Lung (tissue), 12 donors: ENCODE measurements around the gene PLEKHG2. TPM values are rescaled to one million over a fixed set of nuclear protein-coding genes. Genes with fewer than 3 reads are reported as not detected.

Source experiments
- ATAC-seq: fragments of 200-7000 bp; cut with Tn5 transposase; one replicate; pipeline ENCODE4 v1.9.1; 2020; ENCODE audit warnings: moderate number of reproducible peaks; ENCODE audit not compliant: insufficient read depth, low FRiP score
- DNase-seq, 3 donors: peaks; one replicate each; pipeline ENCODE4 v3.0.0-alpha.2; 2013 to 2017
- H3K27ac ChIP-seq, 2 donors: one replicate each; pipeline ENCODE4 v1.5.1; 2013; ENCODE audit warnings: mild to moderate bottlenecking in 2 of 2, moderate library complexity in 2 of 2, control low read depth in 1 of 2, inconsistent platforms in 1 of 2, low read depth in 1 of 2, low read length in 1 of 2
- H3K27me3 ChIP-seq, 3 donors: one replicate each; pipeline ENCODE4 v1.5.1; 2013; ENCODE audit warnings: low read length in 2 of 3; ENCODE audit not compliant: control insufficient read depth in 3 of 3, insufficient read depth in 3 of 3
- H3K36me3 ChIP-seq, 4 donors: one replicate each; pipeline ENCODE4 v1.5.1; 2013; ENCODE audit warnings: low read length in 4 of 4, mild to moderate bottlenecking in 1 of 4, moderate library complexity in 1 of 4; ENCODE audit not compliant: control insufficient read depth in 4 of 4, insufficient read depth in 4 of 4
- H3K4me1 ChIP-seq, 5 donors: one replicate each; pipeline ENCODE4 v1.5.1; 2013; ENCODE audit warnings: low read length in 5 of 5, mild to moderate bottlenecking in 2 of 5, moderate library complexity in 1 of 5; ENCODE audit not compliant: control insufficient read depth in 5 of 5, insufficient read depth in 5 of 5
- H3K4me3 ChIP-seq: one replicate; pipeline ENCODE4 v1.5.1; 2013; ENCODE audit warnings: mild to moderate bottlenecking, control low read depth, moderate library complexity
- H3K9ac ChIP-seq, 2 donors: one replicate each; pipeline ENCODE4 v1.5.1; 2013; ENCODE audit warnings: low read length in 2 of 2, control low read depth in 1 of 2; ENCODE audit not compliant: insufficient read depth in 1 of 2
- H3K9me3 ChIP-seq, 4 donors: one replicate each; pipeline ENCODE4 v1.5.1; 2013; ENCODE audit warnings: low read length in 3 of 4, mild to moderate bottlenecking in 1 of 4, moderate library complexity in 1 of 4; ENCODE audit not compliant: control insufficient read depth in 4 of 4, insufficient read depth in 3 of 4
- WGBS, 2 donors: extraction: QIAGEN DNeasy Blood & Tissue Kit; methylation state at CpG; one replicate each; pipeline ENCODE4 v1.1.7; 2013; 5-methylcytosine and 5-hydroxymethylcytosine counted together
- polyA plus RNA-seq, 2 donors: library from polyadenylated mRNA; stranded (reverse); fragments of 200-250 nt; gene quantifications; one replicate each; pipeline ENCODE4 v1.2.1, GENCODE V29; 2013
- total RNA-seq, 2 donors: library from RNA; depleted of rRNA in 1 of 2; stranded (reverse); fragments of >200 nt in 1 of 2; gene quantifications; one replicate each; pipeline ENCODE4 v1.2.1, GENCODE V29; 2014 to 2021
- TF ChIP-seq, protein P1 (sequence below): IDR thresholded peaks from 2 replicates; pipeline ENCODE4 v1.5.1; 2012; ENCODE audit warnings: mild to moderate bottlenecking; ENCODE audit errors: control extremely low read depth, extremely low read depth
- donor health status: control.
- donor health status: control.
- donor health status: Bipolar disorder and iron deficiency.
- donor health status: healthy.
- donor health status: DM: yes; HTN: yes; CAD: no.

PLEKHG2 gene
- total and polyA plus RNA-seq, 4 donors, result 15.5 to 52.7 (median 27.2) TPM

DNA sequence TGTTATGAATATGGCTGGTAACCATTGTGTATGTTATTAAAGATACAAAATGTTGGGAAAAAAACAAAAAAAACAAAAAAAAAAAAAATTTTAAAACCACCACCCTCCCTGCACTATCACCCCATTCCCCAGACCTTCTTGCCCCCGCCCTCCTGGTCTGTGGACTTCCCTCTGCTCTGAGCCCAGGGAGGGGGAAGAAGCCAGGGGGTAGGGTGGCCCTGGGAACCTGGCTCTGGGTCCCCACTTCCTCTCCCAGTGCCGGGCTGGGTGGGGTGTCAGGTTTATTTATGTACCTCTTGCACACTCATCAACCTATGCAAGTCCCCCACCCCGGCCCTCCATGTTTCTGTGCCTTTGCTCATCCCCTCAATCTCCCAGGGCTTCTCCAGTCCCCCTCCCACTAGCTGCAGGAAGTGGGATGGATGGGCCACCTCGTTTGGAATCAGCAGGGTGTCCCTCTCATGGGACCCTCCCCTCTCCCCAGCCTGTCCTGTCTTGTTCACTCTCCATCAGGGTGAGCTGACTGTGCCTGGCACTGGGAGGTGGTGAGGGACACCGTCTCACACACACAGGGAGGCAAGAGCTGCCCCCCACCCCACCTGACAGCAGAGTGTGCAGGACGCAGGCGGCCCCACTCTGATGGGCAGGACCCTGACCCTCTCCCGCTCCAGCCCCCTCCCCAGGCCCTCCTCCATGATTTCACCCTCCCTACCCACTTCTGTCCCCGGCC lies 27.5 kb upstream of the PLEKHG2 start:
- 64 to 67% methylated on average over 9 of the region's 9 CpGs for WGBS, 2 donors
- H3K27ac ChIP-seq, result no peak overlapping the region
- H3K36me3 ChIP-seq, result peaks cover 20 to 66% (median 57%) of the 10 kb centered on the region in 4 donors
- H3K9ac ChIP-seq, result no peak overlapping the region
- peaks cover 3 to 6% (median 4%) of the 10 kb centered on the region in 5 donors for H3K4me1 ChIP-seq
- DNase-seq (no peak), ATAC-seq (no peak)
- TF ChIP-seq, protein P1, sequence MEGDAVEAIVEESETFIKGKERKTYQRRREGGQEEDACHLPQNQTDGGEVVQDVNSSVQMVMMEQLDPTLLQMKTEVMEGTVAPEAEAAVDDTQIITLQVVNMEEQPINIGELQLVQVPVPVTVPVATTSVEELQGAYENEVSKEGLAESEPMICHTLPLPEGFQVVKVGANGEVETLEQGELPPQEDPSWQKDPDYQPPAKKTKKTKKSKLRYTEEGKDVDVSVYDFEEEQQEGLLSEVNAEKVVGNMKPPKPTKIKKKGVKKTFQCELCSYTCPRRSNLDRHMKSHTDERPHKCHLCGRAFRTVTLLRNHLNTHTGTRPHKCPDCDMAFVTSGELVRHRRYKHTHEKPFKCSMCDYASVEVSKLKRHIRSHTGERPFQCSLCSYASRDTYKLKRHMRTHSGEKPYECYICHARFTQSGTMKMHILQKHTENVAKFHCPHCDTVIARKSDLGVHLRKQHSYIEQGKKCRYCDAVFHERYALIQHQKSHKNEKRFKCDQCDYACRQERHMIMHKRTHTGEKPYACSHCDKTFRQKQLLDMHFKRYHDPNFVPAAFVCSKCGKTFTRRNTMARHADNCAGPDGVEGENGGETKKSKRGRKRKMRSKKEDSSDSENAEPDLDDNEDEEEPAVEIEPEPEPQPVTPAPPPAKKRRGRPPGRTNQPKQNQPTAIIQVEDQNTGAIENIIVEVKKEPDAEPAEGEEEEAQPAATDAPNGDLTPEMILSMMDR, result no peak
- H3K27me3 ChIP-seq, result no peaks in the 10 kb centered on the region
- H3K4me3 ChIP-seq, result no peak overlapping the region
- no peaks in the 10 kb centered on the region for H3K9me3 ChIP-seq

DNA sequence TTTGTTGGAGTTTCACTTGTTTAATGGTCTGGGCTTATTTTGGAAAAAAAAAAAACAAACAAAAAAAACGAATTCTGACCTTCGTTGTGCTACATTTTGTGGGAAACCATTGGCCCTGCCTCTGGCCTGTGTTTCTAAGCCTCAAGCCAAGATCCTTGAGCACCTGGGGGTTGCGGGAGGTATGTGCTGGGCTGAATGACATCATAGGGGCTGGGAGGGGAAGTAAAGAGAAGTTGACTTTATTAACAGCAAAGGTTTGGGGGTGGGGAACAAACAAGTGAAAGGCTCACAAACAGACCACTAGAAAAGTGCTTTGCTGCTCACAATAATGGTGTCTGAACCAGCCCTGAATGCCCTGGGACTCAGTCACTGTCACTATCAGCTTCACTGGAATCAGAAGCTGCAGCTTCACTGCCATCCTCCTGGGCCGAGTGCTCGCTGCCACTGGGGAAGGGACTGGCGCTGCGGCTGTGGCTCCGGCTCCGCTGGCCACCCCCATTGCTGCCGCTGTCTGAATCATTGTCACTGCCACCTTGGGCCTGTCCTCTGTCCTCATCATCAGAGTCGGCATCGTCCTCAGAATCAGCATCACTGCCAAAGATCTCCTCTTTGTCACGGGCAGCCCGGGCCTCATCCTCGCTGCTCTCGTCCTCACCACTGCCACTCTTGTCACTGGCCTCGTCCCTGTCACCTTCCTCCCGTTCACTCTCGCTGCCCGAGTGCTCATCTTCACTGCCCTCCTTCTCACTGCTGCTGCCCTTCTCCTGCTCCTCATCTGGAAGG lies 26.6 kb upstream of the PLEKHG2 start:
- Histone ChIP-seq H3K9me3 (no peaks in the 10 kb centered on the region), H3K4me3 (no peak overlapping the region), H3K27ac (no peak overlapping the region), H3K36me3 (peaks cover 18 to 58% (median 50%) of the 10 kb centered on the region in 4 donors), H3K4me1 (peaks cover 3 to 10% (median 6%) of the 10 kb centered on the region in 5 donors), H3K27me3 (no peaks in the 10 kb centered on the region), H3K9ac (no peak overlapping the region)
- TF ChIP-seq, protein P1, result no peak
- no peak for ATAC-seq
- DNase-seq, result no peak
- 82 to 85% methylated on average over 20 of the region's 20 CpGs for WGBS, 2 donors

DNA sequence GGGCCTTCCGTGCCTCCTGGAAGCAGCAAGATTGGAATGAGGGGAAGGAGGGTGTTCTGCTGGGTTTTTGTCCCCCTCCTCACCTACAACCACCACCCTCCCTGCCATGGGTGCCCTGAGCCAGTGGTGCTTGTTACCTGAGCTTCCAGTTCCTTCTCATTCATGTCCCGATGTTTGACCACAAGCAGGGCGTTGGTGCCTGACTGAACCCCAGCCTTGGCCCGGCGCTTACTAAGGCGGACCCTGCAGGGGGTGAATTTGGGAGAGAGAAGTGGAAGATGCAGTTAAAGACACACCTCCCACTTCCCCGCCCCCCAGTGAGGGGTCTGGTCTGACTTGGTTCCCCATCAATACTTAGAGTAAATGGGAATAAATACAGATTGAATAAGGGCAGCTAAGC lies 25.9 kb upstream of the PLEKHG2 start:
- ATAC-seq, result no peak
- TF ChIP-seq, protein P1, result no peak
- Histone ChIP-seq H3K4me3 (no peak overlapping the region), H3K27me3 (no peaks in the 10 kb centered on the region), H3K9me3 (no peaks in the 10 kb centered on the region), H3K4me1 (peaks cover 3 to 10% (median 6%) of the 10 kb centered on the region in 5 donors), H3K36me3 (peaks cover 16 to 51% (median 42%) of the 10 kb centered on the region in 4 donors), H3K27ac (no peak overlapping the region), H3K9ac (no peak overlapping the region)
- DNase-seq, result no peak
- WGBS, 2 donors, result 84 to 86% methylated on average over 7 of the region's 7 CpGs
